Neural cell (in vitro differentiated cells): Measurements from ENCODE around the gene NME7.

Source experiments
- EZH2 ChIP-seq: fragments of 200-600, 300-800 bp; shearing (Covaris generic), sonication (generic); IDR thresholded peaks from 2 replicates; pipeline ENCODE4 v1.6.1; 2014; ENCODE audit warnings: antibody characterized with exemption, low read length, borderline replicate concordance, mild to moderate bottlenecking; ENCODE audit not compliant: insufficient read depth, poor library complexity, severe bottlenecking
- MXI1 ChIP-seq: fragments of 450-650 bp; conservative IDR thresholded peaks from 2 replicates; pipeline ENCODE4 v1.6.1; 2014; ENCODE audit warnings: antibody characterized with exemption, mild to moderate bottlenecking; ENCODE audit not compliant: poor library complexity, severe bottlenecking
- POLR2AphosphoS5 ChIP-seq: IDR thresholded peaks from 2 replicates; pipeline ENCODE4 v1.6.1; 2012
- TF ChIP-seq, protein P1 (sequence below): fragments of 450-650 bp; IDR thresholded peaks from 2 replicates; pipeline ENCODE4 v1.5.1; 2014; ENCODE audit warnings: antibody characterized with exemption, mild to moderate bottlenecking, moderate library complexity; ENCODE audit not compliant: poor library complexity, severe bottlenecking

DNA sequence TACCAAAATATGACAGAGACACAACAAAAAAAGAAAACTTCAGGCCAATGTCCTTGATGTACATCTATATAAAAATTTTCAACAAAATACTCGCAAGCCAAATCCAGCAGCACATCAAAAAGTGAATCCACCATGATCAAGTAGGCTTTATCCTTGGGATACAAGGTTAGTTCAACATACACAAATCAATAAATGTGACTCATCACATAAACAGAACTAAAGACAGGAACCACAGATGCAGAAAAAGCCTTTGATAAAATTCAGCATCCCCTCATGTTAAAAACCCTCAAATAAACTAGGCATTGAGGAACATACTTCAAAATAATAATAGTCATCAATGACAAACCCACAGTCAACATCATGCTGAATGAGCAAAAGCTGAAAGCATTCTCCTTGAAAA, 101.5 kb downstream of the NME7 start:
- TF ChIP-seq POLR2AphosphoS5 (no peak), MXI1 (no peak), EZH2 (no peak)
- TF ChIP-seq, protein P1, sequence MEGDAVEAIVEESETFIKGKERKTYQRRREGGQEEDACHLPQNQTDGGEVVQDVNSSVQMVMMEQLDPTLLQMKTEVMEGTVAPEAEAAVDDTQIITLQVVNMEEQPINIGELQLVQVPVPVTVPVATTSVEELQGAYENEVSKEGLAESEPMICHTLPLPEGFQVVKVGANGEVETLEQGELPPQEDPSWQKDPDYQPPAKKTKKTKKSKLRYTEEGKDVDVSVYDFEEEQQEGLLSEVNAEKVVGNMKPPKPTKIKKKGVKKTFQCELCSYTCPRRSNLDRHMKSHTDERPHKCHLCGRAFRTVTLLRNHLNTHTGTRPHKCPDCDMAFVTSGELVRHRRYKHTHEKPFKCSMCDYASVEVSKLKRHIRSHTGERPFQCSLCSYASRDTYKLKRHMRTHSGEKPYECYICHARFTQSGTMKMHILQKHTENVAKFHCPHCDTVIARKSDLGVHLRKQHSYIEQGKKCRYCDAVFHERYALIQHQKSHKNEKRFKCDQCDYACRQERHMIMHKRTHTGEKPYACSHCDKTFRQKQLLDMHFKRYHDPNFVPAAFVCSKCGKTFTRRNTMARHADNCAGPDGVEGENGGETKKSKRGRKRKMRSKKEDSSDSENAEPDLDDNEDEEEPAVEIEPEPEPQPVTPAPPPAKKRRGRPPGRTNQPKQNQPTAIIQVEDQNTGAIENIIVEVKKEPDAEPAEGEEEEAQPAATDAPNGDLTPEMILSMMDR: no peak
